ENCODE measurements around the gene NGEF. TPM values are rescaled to one million over a fixed set of nuclear protein-coding genes. Genes with fewer than 3 reads are reported as not detected.
"Not testable (repeated sequence)": the region's sequence is repeated elsewhere in the genome, so short reads cannot be mapped to it uniquely, and the experiment has no call there.

The NGEF gene
- total RNA-seq, 1 donor from 2014 or later: 3.2 TPM

GRCh38 chr2:233023007-233023760 lies 10.1 kb upstream of the NGEF start:
- no peak for DNase-seq (ENCODE audit: low read depth, low spot score)

- no peak for DNase-seq (ENCODE audit: low read depth, low spot score)
Measured at GRCh38 chr2:233022561-233022960, 9.5 kb upstream of the NGEF start.

- DNase-seq (ENCODE audit: low read depth, low spot score): no peak
Measured at GRCh38 chr2:233021771-233022170, 8.7 kb upstream of the NGEF start.

GRCh38 chr2:233020454-233020853 lies 7.4 kb upstream of the NGEF start:
- DNase-seq (ENCODE audit: low read depth, low spot score): no peak

GRCh38 chr2:233019610-233020009 lies 6.6 kb upstream of the NGEF start:
- DNase-seq (ENCODE audit: low read depth, low spot score): not testable (repeated sequence)

GRCh38 chr2:233017947-233018346 lies 4.9 kb upstream of the NGEF start:
- no peak for DNase-seq (ENCODE audit: low read depth, low spot score)

- DNase-seq (ENCODE audit: low read depth, low spot score): no peak
Measured at GRCh38 chr2:233015019-233015645, 2.1 kb upstream of the NGEF start.

GRCh38 chr2:233013650-233014049 lies 594 bp upstream of the NGEF start:
- DNase-seq (ENCODE audit: low read depth, low spot score): no peak

- DNase-seq (ENCODE audit: low read depth, low spot score): no peak
Measured at GRCh38 chr2:233012301-233012971, 620 bp downstream of the NGEF start.

GRCh38 chr2:233011702-233012131 lies 1.3 kb downstream of the NGEF start:
- no peak for DNase-seq (ENCODE audit: low read depth, low spot score)

- DNase-seq (ENCODE audit: low read depth, low spot score): no peak
Measured at GRCh38 chr2:233011268-233011650, 1.8 kb downstream of the NGEF start.

- DNase-seq (ENCODE audit: low read depth, low spot score): no peak
Measured at GRCh38 chr2:233010569-233011267, 2.3 kb downstream of the NGEF start.

GRCh38 chr2:233009661-233010060 lies 3.4 kb downstream of the NGEF start:
- no peak for DNase-seq (ENCODE audit: low read depth, low spot score)

- DNase-seq (ENCODE audit: low read depth, low spot score): no peak
Measured at GRCh38 chr2:233007739-233008138, 5.3 kb downstream of the NGEF start.

GRCh38 chr2:233007270-233007669 lies 5.8 kb downstream of the NGEF start:
- no peak for DNase-seq (ENCODE audit: low read depth, low spot score)

- DNase-seq (ENCODE audit: low read depth, low spot score): no peak
Measured at GRCh38 chr2:233006648-233007047, 6.4 kb downstream of the NGEF start.

GRCh38 chr2:233005096-233005495 lies 8.0 kb downstream of the NGEF start:
- DNase-seq (ENCODE audit: low read depth, low spot score): no peak

- DNase-seq (ENCODE audit: low read depth, low spot score): no peak
Measured at GRCh38 chr2:233003658-233004555, 9.1 kb downstream of the NGEF start.

GRCh38 chr2:233002829-233003657 lies 10.0 kb downstream of the NGEF start:
- DNase-seq (ENCODE audit: low read depth, low spot score): no peak
